ENCODE results near the gene AKR7A3.

The AKR7A3 gene

DNA sequence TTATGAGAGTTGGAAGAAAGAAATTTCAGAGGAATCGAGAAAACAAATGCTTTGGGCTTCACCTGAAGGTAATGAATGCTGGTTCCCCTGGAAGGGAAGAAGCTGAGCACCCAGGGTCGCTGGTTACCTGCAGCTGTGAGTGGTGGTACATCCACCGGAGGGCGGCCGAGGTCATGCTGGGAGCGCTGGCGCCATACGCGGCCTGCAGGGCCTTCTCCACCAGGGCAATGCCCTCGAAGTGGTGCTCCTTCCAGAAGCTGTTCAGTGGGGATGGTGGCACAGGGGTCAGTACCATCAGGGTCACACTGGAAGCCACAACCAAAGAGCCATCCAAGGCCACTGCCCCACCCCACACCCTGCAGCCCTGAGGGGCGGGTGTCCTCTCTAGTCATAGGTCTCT is 20.1 kb downstream of the AKR7A3 start:
- CTCF ChIA-PET: interaction anchor here (1.1 kb wide), 1 partner anchor 13 kb away, joined by 3 read pairs; no protein-coding TSS in a partner anchor
- H3K4me3 ChIP-seq (ENCODE audit: low read depth, low read length): no peak overlapping the region
- no peak for DNase-seq (ENCODE audit: low read depth, low spot score)
- POLR2A ChIA-PET: no interaction called here
- no peak for TF ChIP-seq CTCF (IDR thresholded peaks at IDR 0.05; ENCODE audit: insufficient read depth, low read length, missing control alignments)

DNA sequence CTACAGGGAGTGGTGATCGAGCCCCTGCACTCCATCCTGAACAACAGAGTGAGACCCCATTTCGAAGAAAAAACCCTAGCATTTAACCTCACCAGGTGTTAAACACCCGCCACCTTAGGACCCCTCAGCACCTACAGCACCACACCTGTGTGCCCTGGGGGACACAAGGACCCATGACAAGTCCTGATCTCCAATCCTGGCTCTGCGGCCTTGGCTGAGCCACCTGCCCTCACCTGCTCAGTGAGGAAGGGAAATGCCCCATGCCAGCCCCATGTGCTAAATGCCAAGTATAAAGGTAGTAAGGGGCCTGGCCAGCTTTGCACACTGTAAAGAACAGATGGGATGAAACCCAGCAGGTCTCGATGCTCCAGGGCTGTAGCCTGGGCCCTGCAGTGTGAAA is 25.8 kb downstream of the AKR7A3 start:
- DNase-seq (ENCODE audit: low read depth, low spot score): no peak
- no peak overlapping the region for H3K4me3 ChIP-seq (ENCODE audit: low read depth, low read length)
- ChIA-PET CTCF (interaction anchor here (1.2 to 3.2 kb wide), 2 partner anchors 12 to 22 kb away, joined by 3 to 11 read pairs; no protein-coding TSS in a partner anchor), POLR2A (no interaction called here)
- no peak for TF ChIP-seq CTCF (IDR thresholded peaks at IDR 0.05; ENCODE audit: insufficient read depth, low read length, missing control alignments)

- DNase-seq (ENCODE audit: low read depth, low spot score): no peak
- ChIA-PET CTCF (interaction anchor here (1.1 to 3.2 kb wide), 3 partner anchors 11 to 392 kb away, joined by 3 to 11 read pairs (median 3); no protein-coding TSS in a partner anchor), POLR2A (no interaction called here)
- no peak overlapping the region for H3K4me3 ChIP-seq (ENCODE audit: low read depth, low read length)
- TF ChIP-seq CTCF (IDR thresholded peaks at IDR 0.05; ENCODE audit: insufficient read depth, low read length, missing control alignments): no peak
Observed at GRCh38 chr1:19262047-19262446, 26.5 kb downstream of the AKR7A3 start.

DNA sequence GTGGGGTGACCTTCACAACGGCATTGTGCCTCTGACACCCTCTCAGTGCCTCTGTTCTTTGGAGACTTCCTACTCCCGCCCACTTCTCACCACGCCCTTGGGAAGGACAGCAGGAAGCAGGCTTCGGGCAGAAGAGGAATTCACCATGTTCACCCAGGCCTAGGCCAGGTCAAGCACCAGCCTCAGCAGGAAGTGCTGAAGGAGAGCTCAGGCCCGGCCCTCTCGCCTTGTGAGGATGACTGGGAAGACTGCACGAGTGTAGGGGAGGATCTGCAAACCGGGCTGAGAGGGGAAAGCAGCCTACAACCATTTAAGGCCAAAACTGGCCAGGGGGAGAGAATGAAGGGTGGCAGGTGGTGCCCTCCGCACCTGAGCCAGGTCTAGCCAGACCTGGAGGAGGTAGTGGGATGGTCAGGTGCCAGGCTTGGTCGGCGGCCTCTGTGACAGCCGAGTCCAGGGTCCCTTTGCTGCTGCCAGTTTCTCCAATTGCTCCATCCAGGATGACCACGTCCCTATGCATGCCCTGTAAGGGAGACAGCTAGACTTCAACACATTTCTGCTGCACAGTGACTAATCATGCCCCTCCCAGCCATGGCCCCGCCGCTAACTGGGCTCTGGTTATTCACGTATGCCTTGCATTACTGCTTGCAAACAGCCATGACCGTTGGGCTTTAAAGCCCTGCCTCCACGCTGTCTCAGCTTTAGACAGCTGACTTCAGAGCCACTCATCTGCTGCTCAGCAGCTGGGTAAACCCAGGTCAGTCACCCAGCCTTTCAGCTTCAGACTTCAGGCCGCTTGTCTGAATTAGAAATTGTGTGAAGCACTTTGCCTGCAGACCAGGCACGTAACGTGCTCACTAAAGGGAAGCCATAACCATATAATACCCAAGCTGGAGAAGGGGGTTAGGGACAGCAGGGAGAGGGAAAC is 28.1 kb downstream of the AKR7A3 start:
- TF ChIP-seq CTCF (IDR thresholded peaks at IDR 0.05; ENCODE audit: insufficient read depth, low read length, missing control alignments): no peak
- CTCF ChIA-PET: interaction anchor here (0.9 to 1.8 kb wide), 4 partner anchors 9 to 393 kb away, joined by 4 to 7 read pairs (median 5); partner anchors contain the start of genes EMC1 and MRTO4
- DNase-seq (ENCODE audit: low read depth, low spot score): peak; percentile 86
- POLR2A ChIA-PET: interaction anchor here (1.0 to 2.4 kb wide), 3 partner anchors 9 to 52 kb away, joined by 3 to 16 read pairs (median 4); partner anchors contain the start of genes EMC1, MRTO4 and SLC66A1
- no peak overlapping the region for H3K4me3 ChIP-seq (ENCODE audit: low read depth, low read length)

DNA sequence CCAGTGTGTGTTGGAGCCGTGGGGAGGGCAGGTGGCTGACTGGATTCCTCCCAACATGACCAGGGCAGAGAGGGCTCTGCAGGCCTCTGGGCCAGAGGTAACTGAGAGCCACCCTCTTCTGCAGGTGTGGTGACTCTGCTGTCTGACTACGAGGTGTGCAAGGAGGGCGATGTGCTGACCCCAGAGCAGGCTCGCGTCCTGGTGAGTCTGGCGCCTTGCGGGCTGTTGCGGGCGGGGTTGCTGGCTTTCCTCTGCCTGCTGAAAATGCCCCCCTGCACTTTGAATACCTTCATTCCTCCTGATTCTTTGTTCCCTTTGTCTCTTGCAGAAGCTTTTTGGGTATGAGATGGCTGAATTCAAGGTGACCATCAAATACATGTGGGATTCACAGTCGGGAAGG is 30.2 kb downstream of the AKR7A3 start:
- CTCF ChIA-PET: interaction anchor here (4.9 kb wide), 1 partner anchor 18 kb away, joined by 30 read pairs; no protein-coding TSS in a partner anchor
- no peak for DNase-seq (ENCODE audit: low read depth, low spot score)

More for the DNA sequence above, 30.2 kb downstream of the AKR7A3 start:
- POLR2A ChIA-PET: no interaction called here
- H3K4me3 ChIP-seq (ENCODE audit: low read depth, low read length): no peak overlapping the region
- TF ChIP-seq CTCF (IDR thresholded peaks at IDR 0.05; ENCODE audit: insufficient read depth, low read length, missing control alignments): no peak
